Immature natural killer cell (primary cell): Measurements from ENCODE around the gene FGGY. TPM values are rescaled to one million over a fixed set of nuclear protein-coding genes. Genes with fewer than 3 reads are reported as not detected.
"Not testable (repeated sequence)": the region's sequence is repeated elsewhere in the genome, so short reads cannot be mapped to it uniquely, and the experiment has no call there.

Experiments
- DNase-seq, 3 donors: peaks; one replicate each; pipeline ENCODE4 v3.0.0; 2022; ENCODE audit warnings: mixed read lengths in 1 of 3
- H3K27ac Mint-ChIP-seq, 6 donors: one replicate each; pipeline ENCODE4 v1.8.0; 2020; ENCODE audit warnings: mixed read lengths in 6 of 6, mild to moderate bottlenecking in 5 of 6, inconsistent platforms in 4 of 6, moderate library complexity in 3 of 6
- H3K27me3 Mint-ChIP-seq, 3 donors: one replicate each; pipeline ENCODE4 v1.8.0; 2020 to 2021; ENCODE audit warnings: low read depth in 3 of 3, mild to moderate bottlenecking in 3 of 3, mixed read lengths in 3 of 3, moderate library complexity in 3 of 3, inconsistent platforms in 1 of 3
- H3K36me3 Mint-ChIP-seq, 3 donors: one replicate each; pipeline ENCODE4 v1.8.0; 2020; ENCODE audit warnings: mixed read lengths in 3 of 3, inconsistent platforms in 2 of 3, mild to moderate bottlenecking in 2 of 3
- H3K4me1 Mint-ChIP-seq, 2 donors: one replicate each; pipeline ENCODE4 v1.8.0; 2020; ENCODE audit warnings: inconsistent platforms in 2 of 2, mild to moderate bottlenecking in 2 of 2, mixed read lengths in 2 of 2, moderate library complexity in 1 of 2
- H3K4me3 Mint-ChIP-seq, 5 donors: one replicate each; pipeline ENCODE4 v1.8.0; 2020; ENCODE audit warnings: mild to moderate bottlenecking in 5 of 5, mixed read lengths in 5 of 5, inconsistent platforms in 3 of 5, moderate library complexity in 3 of 5
- H3K9me3 Mint-ChIP-seq, 6 donors: one replicate each; pipeline ENCODE4 v1.8.0; 2020; ENCODE audit warnings: mild to moderate bottlenecking in 6 of 6, mixed read lengths in 6 of 6, inconsistent platforms in 4 of 6, moderate library complexity in 3 of 6
- polyA plus RNA-seq, 3 donors: library from polyadenylated mRNA; unstranded; fragments of 300-500 nt; fragmentation: Illumina TruSeq; gene quantifications; one replicate each; pipeline ENCODE4 v1.2.3, GENCODE V29; 2021

FGGY gene
- polyA plus RNA-seq, 3 donors from 2014 or later: 4.0 to 8.4 (median 5.1) TPM

DNA sequence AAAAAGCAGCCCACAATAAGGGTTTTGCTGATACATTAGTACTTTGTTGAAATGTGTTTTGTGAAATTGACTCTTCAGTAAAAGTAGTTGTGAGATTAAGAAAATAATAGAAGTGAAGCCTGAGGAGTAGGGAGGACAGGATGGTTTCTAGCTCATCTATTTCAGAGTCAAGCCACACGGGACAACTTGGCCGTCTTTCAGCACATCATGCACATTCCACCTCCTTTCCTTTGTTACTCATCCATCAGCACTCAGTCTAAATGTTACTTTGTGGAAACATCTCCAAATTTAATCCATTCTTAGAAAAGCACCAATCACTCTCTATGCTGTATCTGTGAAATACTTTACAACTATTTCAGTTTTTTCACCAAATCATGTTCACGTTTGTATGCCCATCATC is 223.3 kb downstream of the FGGY start:
- Mint-ChIP-seq H3K4me3 (no peak overlapping the region), H3K36me3 (peaks cover 0 to 12% (median 6%) of the 10 kb centered on the region in 3 donors), H3K27ac (no peak overlapping the region), H3K9me3 (no peaks in the 10 kb centered on the region), H3K27me3 (peaks cover 0 to 1% (median 0%) of the 10 kb centered on the region in 3 donors), H3K4me1 (no peaks in the 10 kb centered on the region)
- no peak for DNase-seq

GRCh38 chr1:59520827-59521418 is 224.0 kb downstream of the FGGY start:
- H3K27me3 Mint-ChIP-seq: peaks cover 0 to 1% (median 0%) of the 10 kb centered on the region in 3 donors
- H3K9me3 Mint-ChIP-seq: no peaks in the 10 kb centered on the region
- no peak overlapping the region for H3K27ac Mint-ChIP-seq
- no peaks in the 10 kb centered on the region for H3K4me1 Mint-ChIP-seq
- no peak for DNase-seq
- no peak overlapping the region for H3K4me3 Mint-ChIP-seq
- H3K36me3 Mint-ChIP-seq: peaks cover 0 to 4% (median 0%) of the 10 kb centered on the region in 3 donors

GRCh38 chr1:59521456-59521855 is 224.6 kb downstream of the FGGY start:
- Mint-ChIP-seq H3K4me1 (no peaks in the 10 kb centered on the region), H3K36me3 (peaks cover 0 to 4% (median 0%) of the 10 kb centered on the region in 3 donors), H3K9me3 (no peaks in the 10 kb centered on the region), H3K4me3 (no peak overlapping the region), H3K27me3 (peaks cover 0 to 1% (median 0%) of the 10 kb centered on the region in 3 donors), H3K27ac (no peak overlapping the region)
- DNase-seq: no peak

- Mint-ChIP-seq H3K9me3 (no peaks in the 10 kb centered on the region), H3K4me1 (no peaks in the 10 kb centered on the region), H3K27ac (no peak overlapping the region)
Observed at GRCh38 chr1:59522925-59523505, 226.1 kb downstream of the FGGY start.

DNA sequence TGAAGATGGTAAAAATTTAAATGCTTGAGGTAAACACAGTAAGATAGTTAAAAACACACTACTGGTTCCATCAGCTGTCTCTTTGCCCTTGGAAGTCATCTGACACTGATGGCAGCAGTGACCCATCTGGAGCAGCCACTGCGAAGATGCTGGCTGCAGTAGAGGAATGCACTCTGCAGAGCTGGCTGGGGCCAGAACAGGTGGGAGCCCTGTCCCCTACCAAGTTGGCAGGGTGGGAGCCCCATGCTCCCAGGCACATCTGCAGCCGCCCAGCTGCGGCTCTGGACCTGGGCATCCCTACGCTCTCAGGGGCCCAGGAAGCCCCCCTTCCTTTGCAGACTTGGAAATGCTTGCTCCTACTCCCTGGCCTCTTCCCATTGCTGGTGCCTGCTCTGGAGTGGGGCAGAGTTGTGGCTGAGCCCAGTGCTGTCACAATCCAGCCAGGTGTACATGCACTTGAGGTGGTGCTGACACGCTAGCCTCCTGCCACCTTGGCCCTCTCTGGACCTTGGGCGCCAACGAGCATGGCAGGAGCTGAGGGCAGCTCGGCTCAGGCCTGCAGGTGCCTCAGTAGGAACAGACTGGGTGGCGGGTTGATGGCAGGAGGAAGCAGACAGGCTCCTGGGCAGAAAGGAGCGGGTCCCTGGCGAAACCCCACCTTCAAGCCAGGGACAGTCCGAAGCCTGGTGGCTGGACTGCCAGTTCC is 227.0 kb downstream of the FGGY start:
- Mint-ChIP-seq H3K4me3 (no peak overlapping the region), H3K4me1 (no peaks in the 10 kb centered on the region), H3K36me3 (peaks cover 0 to under 1% (median 0%) of the 10 kb centered on the region in 3 donors), H3K27me3 (peaks cover 0 to 1% (median 0%) of the 10 kb centered on the region in 3 donors), H3K9me3 (no peaks in the 10 kb centered on the region), H3K27ac (no peak overlapping the region)
- DNase-seq: no peak

More at GRCh38 chr1:59522925-59523505, 226.1 kb downstream of the FGGY start:
- H3K4me3 Mint-ChIP-seq: no peak overlapping the region
- DNase-seq: no peak
- H3K27me3 Mint-ChIP-seq: peaks cover 0 to 1% (median 0%) of the 10 kb centered on the region in 3 donors
- no peaks in the 10 kb centered on the region for H3K36me3 Mint-ChIP-seq

DNA sequence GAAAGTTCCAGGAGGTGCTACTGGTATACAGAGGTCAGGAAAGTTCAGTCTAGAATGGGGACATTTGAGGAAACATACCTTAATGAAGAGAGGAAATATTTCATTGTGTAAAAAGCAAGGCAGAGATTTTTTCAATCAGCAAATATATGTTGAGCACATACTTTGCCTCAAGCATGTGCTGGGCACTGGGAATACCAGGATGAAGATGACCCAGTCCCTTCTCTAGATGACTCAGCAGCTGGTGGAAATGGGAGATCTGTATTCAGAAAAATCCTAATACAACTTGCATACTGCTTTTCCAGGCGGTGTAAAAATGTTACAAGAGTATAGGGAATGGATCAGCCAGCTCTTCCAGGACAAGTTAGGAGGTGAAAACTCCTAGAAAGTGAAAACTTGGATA is 229.3 kb downstream of the FGGY start:
- Mint-ChIP-seq H3K27me3 (peaks cover 0 to 4% (median 0%) of the 10 kb centered on the region in 3 donors), H3K36me3 (peaks cover 0 to 5% (median 4%) of the 10 kb centered on the region in 3 donors), H3K27ac (no peak overlapping the region), H3K4me3 (no peak overlapping the region), H3K9me3 (no peaks in the 10 kb centered on the region), H3K4me1 (no peaks in the 10 kb centered on the region)
- DNase-seq: no peak

- no peak for DNase-seq
- H3K4me1 Mint-ChIP-seq: no peaks in the 10 kb centered on the region
Observed at GRCh38 chr1:59528471-59528870, 231.6 kb downstream of the FGGY start.

DNA sequence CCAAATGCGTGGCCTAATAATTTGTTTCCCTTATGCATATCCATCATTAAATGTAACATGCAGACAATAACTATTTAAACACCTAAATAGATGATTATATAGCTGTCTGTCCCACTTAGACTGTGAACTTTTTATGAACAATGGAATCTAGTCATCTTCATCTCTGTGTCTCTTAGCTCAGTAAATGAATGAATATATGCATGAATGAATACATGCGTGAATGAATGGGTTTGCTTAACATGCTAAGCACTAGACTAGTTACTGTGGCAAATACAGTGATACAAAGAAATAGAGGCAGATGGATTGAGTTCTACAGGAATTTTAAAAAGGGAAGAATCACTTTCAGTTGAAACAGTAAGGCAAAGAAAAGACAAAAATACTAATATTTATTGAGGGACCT is 232.0 kb downstream of the FGGY start:
- Mint-ChIP-seq H3K27me3 (peaks cover 0 to 4% (median 1%) of the 10 kb centered on the region in 3 donors), H3K36me3 (peaks cover 0 to 13% (median 8%) of the 10 kb centered on the region in 3 donors), H3K4me1 (no peaks in the 10 kb centered on the region), H3K9me3 (no peaks in the 10 kb centered on the region), H3K27ac (no peak overlapping the region), H3K4me3 (no peak overlapping the region)
- no peak for DNase-seq

More at GRCh38 chr1:59528471-59528870, 231.6 kb downstream of the FGGY start:
- peaks cover 0 to 4% (median 1%) of the 10 kb centered on the region in 3 donors for H3K27me3 Mint-ChIP-seq
- H3K36me3 Mint-ChIP-seq: peaks cover 0 to 13% (median 8%) of the 10 kb centered on the region in 3 donors
- no peaks in the 10 kb centered on the region for H3K9me3 Mint-ChIP-seq
- no peak overlapping the region for H3K4me3 Mint-ChIP-seq
- no peak overlapping the region for H3K27ac Mint-ChIP-seq

DNA sequence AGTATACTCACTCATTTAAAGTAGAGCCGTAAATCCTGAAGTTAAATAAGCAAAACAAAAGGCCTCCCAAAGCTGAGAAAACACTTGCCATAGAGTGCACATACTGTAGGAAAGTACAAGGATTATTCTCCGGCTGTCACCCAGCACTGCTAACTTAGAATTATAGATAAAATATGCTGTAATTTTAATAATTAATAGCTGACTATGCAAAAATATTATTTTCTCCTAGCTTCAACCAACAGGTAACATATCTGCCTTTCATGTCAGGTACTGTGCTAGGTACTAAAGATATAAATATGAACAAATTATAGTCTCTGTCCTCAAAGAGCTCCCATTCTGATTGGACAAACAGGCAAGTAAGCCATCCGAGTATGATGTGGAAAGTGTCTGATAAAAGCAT is 233.2 kb downstream of the FGGY start:
- Mint-ChIP-seq H3K9me3 (no peaks in the 10 kb centered on the region), H3K27ac (no peak overlapping the region), H3K4me1 (no peaks in the 10 kb centered on the region), H3K27me3 (peaks cover 0 to 4% (median 1%) of the 10 kb centered on the region in 3 donors), H3K4me3 (no peak overlapping the region), H3K36me3 (peaks cover 0 to 13% (median 8%) of the 10 kb centered on the region in 3 donors)
- no peak for DNase-seq

- Mint-ChIP-seq H3K36me3 (peaks cover 0 to 13% (median 8%) of the 10 kb centered on the region in 3 donors), H3K9me3 (no peaks in the 10 kb centered on the region), H3K27me3 (peaks cover 0 to 4% (median 1%) of the 10 kb centered on the region in 3 donors), H3K27ac (no peak overlapping the region), H3K4me1 (no peaks in the 10 kb centered on the region), H3K4me3 (no peak overlapping the region)
- no peak for DNase-seq
Observed at GRCh38 chr1:59532102-59532501, 235.2 kb downstream of the FGGY start.

- H3K4me1 Mint-ChIP-seq: not testable (repeated sequence)
Observed at GRCh38 chr1:59538476-59538875, 241.6 kb downstream of the FGGY start.

DNA sequence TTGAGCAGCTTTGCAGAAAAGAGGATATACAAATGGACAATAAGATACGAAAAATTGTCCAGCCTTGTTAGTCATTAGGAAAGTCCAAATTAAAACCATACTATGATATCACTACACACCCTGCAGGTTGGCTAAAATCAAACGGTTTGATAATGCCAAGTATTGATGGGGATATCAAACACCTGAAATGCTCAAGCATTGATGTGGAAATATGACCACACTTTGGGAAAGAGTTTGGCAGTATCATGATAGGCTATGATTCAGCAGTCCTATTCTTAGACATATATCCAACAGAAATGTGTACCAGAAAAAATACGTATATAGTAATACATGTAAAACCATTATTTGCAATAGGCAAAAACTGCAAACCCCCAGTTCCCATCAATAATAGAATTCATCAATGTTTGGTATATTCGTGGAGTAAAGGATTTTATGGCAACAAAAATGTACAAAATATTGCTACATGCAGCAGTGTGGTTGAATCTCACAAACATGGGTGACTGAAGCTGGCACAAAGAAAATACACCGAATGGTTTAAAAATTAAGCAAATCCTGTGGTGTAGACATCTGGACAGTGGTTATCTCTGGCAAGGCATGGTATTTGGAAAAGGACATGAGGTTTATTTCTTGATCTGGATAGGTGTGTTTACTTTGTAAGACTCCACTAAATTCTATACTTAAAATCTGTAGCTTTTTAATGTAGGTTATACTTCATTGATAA is 243.2 kb downstream of the FGGY start:
- Mint-ChIP-seq H3K4me3 (no peak overlapping the region), H3K27ac (peak overlapping the region in 1 of 6 donors; percentile 43), H3K27me3 (peaks cover 0 to 1% (median 0%) of the 10 kb centered on the region in 3 donors), H3K9me3 (no peaks in the 10 kb centered on the region), H3K4me1 (peaks cover 16 to 22% of the 10 kb centered on the region in 2 donors), H3K36me3 (no peaks in the 10 kb centered on the region)
- no peak for DNase-seq

More at GRCh38 chr1:59538476-59538875, 241.6 kb downstream of the FGGY start:
- H3K27ac Mint-ChIP-seq, H3K36me3 Mint-ChIP-seq, H3K4me3 Mint-ChIP-seq, H3K9me3 Mint-ChIP-seq, H3K27me3 Mint-ChIP-seq, DNase-seq: not testable (repeated sequence)

DNA sequence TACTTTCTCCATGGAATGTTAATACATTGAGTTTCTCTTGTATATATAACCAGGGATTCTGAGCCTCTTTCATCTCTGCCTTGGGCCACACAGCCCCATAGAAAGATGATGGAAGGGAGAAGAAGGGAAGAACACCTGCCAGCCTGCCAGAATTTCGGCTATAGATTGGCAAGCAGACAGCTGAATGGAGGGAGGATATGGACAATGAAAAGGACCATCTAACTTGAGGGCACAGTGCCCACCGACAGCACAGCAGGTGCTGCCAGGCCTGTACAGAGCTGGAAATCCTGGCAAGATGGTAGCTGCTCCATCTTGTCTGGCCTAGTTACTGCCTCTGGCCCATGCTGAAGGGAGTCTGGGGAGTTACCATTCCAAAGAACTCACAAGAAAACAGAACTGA is 244.3 kb downstream of the FGGY start:
- no peaks in the 10 kb centered on the region for H3K9me3 Mint-ChIP-seq
- no peak overlapping the region for H3K4me3 Mint-ChIP-seq
- peak overlapping the region in 4 of 6 donors; percentile 17 to 43 (median 34) for H3K27ac Mint-ChIP-seq
- H3K27me3 Mint-ChIP-seq: peaks cover 0 to 1% (median 0%) of the 10 kb centered on the region in 3 donors
- peaks cover 26 to 32% of the 10 kb centered on the region in 2 donors for H3K4me1 Mint-ChIP-seq
- DNase-seq: no peak
- no peaks in the 10 kb centered on the region for H3K36me3 Mint-ChIP-seq
